Medulla oblongata (tissue), 1 donor: Measurements from ENCODE around the gene CACNA2D3.

Source experiments
- DNase-seq: peaks from one replicate; pipeline ENCODE4 v3.0.0-alpha.2; 2015; ENCODE audit errors: extremely low spot score

The CACNA2D3 gene

GRCh38 chr3:54215521-54215920, 93.2 kb downstream of the CACNA2D3 start:
- DNase-seq, result no peak

- no peak for DNase-seq
Measured at GRCh38 chr3:54217828-54218227, 95.5 kb downstream of the CACNA2D3 start.

- DNase-seq, result no peak
Measured at GRCh38 chr3:54222316-54222715, 100.0 kb downstream of the CACNA2D3 start.

DNA sequence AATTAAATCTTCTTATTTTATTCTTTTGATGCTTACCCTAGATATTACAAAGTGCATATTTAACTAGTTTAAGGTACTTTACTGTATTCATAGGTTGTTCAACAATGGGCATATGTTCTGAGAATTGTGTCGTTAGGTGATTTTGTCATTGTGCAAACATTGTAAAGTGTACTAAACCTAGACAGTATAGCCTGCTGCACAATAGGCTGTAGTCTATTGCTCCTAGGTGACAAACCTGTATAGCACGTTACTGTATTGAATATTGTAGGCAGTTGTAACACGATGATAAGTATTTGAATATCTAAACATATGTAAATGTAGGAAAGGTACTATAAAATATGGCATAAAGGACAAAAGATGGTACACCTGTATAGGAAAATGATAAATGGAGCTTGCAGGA, 100.7 kb downstream of the CACNA2D3 start:
- no peak for DNase-seq

DNA sequence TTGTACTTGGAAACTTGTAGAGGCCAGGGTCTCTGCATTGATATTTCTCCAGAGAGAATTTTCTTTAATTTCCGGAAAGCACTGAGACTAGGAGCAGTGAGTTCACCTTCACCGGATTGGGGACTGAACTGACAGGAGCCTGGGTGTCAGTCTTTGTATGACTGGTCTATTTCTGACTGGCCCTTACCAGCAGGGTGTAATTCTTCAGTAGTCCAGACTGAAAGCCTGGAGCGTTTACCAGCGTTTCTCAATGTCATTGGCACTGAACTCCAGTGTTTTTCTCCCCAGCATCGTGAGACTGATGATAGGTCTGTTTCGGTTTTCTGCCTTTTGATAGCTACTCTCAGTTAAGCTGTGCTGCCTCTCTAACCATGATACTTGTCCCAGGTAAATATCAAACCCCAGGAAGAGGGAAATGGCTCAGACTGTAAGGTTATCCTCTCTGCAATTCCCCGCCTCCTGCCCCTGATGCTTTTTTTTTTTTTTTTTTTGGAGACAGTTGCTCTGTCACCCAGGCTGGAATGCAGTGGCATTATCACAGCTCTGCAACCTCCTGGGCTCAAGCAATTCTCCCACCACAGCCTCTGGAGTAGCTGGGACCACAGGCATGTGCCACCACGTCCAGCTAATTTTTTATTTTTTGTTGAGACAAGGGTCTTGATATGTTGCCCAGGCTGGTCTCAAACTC, 103.6 kb downstream of the CACNA2D3 start:
- no peak for DNase-seq

GRCh38 chr3:54228806-54229205, 106.5 kb downstream of the CACNA2D3 start:
- DNase-seq, result no peak

DNA sequence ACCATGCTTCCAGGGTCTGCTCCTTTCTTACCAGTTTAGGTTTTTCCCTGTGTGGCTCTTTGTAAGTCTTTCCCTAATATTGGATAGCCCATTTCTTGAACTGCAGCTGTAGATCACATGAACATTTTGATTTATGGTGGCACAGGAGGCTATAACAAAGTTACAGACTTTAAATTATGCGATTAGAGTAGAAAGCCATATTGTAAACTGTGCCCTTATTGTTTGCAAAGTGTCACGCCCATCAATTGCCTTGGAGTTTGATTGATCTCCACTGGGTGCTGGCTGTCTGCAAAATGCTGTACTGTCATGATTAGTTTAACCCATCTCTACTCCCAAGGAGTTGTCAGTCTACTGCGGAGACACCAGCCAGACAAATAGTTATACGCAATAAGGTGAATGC, 110.3 kb downstream of the CACNA2D3 start:
- DNase-seq, result no peak

GRCh38 chr3:54235998-54236397, 113.6 kb downstream of the CACNA2D3 start:
- no peak for DNase-seq

DNA sequence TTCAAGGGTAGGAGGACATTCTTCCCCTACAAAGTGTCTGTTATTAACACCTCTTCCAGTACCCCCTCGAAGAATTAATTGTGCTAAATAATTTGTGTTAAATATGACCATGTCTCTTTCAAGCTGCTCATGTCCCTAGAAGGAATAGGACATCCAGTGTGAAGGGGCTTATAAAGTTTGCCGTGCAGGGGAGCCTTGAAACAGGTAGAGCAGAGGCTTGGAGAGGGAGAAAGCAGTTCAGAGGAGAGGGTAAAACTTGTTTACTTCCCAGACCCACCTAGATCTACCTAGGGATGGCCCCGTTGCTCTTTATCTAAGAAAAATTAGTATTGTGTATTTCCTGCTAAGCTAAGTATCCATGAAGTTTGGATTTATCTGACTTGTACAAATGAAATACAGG, 114.8 kb downstream of the CACNA2D3 start:
- DNase-seq, result no peak

DNA sequence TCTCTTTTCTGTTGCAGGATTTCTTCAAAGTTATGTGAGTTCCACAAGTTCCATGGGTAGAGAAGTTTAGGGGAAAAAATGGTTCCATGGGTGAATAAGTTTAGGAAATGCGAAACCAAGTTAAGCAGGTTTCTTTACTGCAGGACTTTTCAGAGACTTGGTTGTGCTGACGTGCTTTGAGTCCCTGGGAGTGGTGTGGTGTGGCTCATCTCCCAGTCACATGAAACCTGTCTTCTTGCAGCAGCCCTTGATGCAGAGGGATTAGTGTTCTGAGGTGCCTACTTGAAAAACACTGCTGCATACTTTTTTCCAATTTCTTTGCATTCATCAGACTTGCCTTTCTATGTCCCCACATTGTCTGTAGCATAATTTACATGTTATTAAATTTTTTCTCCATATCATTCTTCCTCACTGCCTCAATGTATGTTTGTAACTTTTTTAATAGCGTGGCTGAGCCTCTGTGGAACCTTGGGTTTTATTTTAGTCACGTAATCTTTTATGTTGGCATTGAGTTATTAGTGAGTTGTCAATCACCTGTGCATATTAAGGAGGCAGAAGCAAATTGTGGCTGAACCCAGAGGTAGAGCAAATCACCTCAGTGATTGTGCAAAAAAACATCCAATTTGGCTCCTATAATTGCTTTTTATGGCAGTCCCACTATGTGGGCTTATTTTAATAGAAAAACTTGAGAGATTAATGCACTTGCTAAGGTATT, 115.6 kb downstream of the CACNA2D3 start:
- no peak for DNase-seq

DNA sequence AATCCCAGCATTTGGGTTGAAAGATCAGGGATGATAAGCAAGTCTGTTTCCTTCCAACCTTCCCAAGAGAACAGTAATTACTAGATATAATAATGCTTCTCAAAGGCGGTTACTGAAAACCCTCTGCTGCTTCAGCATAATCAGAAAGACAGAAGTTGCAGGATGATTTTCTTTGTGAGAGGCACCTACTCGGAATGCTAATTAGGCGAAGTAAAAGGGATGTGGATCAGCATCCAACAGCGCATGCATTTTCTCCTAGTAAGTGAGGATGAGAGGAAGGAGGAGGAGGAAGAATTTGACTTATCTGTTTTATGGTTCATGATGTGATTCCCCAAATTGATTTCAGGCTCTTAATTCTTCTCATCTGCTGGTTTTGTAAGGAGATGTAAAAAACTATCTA, 118.0 kb downstream of the CACNA2D3 start:
- DNase-seq, result no peak

GRCh38 chr3:54243056-54243931, 120.9 kb downstream of the CACNA2D3 start:
- DNase-seq, result no peak

- DNase-seq, result no peak
Measured at GRCh38 chr3:54243960-54244682, 121.8 kb downstream of the CACNA2D3 start.

- DNase-seq, result no peak
Measured at GRCh38 chr3:54251705-54252104, 129.4 kb downstream of the CACNA2D3 start.

DNA sequence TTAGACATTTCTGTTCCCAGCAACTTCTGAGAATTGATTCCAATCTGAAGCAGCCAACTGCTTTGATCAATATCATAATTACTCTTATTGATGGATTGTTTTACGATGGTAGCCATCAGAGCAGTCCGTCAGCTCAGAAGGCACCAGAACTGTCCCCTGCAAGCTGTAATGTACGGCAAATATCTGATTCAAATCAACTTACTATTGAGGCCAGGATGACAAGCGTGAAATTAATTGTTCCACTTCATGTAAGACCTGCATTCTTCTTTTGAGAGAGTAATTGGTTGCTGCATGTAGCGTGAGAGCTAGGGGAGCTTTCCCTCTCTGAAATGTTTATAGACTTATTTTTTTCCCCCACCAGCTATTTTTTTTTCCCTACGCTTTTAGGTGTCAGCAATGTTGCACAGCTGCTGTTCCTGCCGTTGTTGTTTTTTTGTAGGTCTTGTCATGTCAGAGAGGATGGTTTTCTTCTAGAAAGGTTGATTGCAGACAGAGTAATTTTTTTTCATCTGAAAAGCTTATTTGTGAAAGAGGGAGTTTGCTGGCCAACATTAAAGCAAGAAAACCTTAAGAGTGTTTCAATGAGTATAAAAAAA, 134.9 kb downstream of the CACNA2D3 start:
- DNase-seq, result no peak

DNA sequence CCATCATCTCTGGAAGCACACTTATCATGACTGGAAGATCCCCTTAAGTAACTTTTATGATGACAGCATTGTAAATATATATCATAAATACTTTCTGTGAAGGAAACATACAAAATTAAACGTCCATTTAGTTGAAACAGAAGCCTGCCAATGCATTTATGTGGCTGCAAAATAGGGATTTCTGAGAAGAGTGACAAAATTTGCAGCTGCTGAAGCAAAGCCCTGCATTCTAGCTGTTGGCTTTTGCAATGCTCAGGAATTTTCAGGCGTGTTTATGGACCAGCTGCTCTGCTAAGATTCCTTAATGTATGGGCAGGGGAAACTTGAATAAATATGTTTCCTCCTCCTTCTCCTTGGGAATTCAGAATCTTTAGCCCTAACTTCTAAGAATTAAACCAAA, 137.3 kb downstream of the CACNA2D3 start:
- no peak for DNase-seq

DNA sequence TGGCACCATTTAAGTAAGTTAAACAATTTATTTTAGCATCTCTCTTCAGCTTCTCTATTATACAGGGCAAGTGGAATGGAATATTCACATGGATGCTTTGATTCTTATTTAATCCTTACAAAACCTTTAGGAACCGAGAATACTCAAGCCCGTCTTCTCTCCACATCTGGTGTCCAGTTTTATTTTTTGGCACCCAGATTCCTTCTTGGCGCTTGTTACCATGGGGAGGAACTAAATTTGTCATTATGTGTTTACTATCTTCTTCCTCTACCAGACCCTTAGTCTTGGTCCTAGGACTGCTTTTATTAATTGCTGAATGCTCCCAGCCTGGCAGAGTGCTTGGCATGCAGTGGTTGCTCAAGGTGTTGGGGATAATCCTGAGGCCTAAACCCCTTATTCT, 138.8 kb downstream of the CACNA2D3 start:
- no peak for DNase-seq

DNA sequence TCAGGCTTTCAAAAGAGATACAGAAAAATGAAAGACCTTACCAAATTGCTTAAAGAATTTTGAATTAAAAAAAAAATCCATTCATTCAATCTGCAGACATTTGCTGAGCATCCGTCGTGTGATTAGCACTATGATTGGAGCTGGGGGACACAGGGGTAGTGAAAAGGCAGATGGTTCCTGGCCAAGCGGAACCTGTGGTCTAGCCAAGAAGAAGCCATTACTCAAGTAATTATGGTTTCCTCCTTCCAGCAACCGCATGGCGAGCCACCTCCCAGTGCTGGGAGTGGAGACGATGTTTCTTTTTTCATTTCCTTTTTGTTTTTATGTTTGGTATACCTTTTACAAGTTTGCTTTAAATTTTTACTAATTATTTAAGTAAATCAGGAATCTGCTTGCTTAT, 140.2 kb downstream of the CACNA2D3 start:
- DNase-seq, result no peak

DNA sequence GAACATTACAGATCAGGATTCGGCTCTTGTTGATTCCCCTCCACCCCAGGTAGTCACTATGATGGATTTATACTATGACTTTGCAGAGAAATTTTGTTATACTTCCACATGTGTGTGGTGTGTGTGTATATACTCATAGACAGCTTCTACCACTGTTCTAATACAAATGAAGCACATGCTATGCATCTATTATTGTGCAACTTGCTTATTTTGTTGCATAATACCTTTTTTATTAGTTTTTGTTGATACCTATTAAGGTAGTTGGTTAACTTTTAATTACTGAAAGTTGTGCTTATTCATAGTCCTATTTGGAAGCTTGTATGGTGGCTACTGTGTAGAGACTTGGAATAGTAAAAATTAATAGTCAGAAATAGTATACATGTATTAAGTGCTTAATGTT, 140.6 kb downstream of the CACNA2D3 start:
- no peak for DNase-seq

- DNase-seq, result no peak
Measured at GRCh38 chr3:54264050-54264449, 141.7 kb downstream of the CACNA2D3 start.

GRCh38 chr3:54270816-54271526, 148.6 kb downstream of the CACNA2D3 start:
- DNase-seq, result no peak
